Lower lobe of right lung (tissue), 2 donors: ENCODE results near the gene FGR. TPM values are rescaled to one million over a fixed set of nuclear protein-coding genes. Genes with fewer than 3 reads are reported as not detected.
A peak's percentile ranks its signal among the peaks of the same experiment; 100 is the strongest.
"Not testable (repeated sequence)": the region's sequence is repeated elsewhere in the genome, so short reads cannot be mapped to it uniquely, and the experiment has no call there.

Experiments
- ATAC-seq, 2 donors: fragments of 200-7000 bp; cut with Tn5 transposase; one replicate each; pipeline ENCODE4 v1.9.1; 2020 to 2022; ENCODE audit warnings: mild to moderate bottlenecking in 2 of 2, moderate library complexity in 2 of 2
- DNase-seq: peaks from one replicate; pipeline ENCODE4 v3.0.0-alpha.2; 2020
- H3K27ac ChIP-seq: fragments of 200-600 bp; one replicate; pipeline ENCODE4 v1.8.0; 2022
- H3K27me3 ChIP-seq: fragments of 200-600 bp; one replicate; pipeline ENCODE4 v1.8.0; 2022; ENCODE audit warnings: low read depth
- H3K36me3 ChIP-seq: fragments of 200-600 bp; one replicate; pipeline ENCODE4 v1.8.0; 2022; ENCODE audit warnings: mild to moderate bottlenecking
- H3K4me1 ChIP-seq: fragments of 200-600 bp; one replicate; pipeline ENCODE4 v1.8.0; 2022
- H3K4me3 ChIP-seq: fragments of 200-600 bp; one replicate; pipeline ENCODE4 v1.8.0; 2022; ENCODE audit warnings: mild to moderate bottlenecking
- H3K9me3 ChIP-seq: fragments of 200-600 bp; one replicate; pipeline ENCODE4 v1.8.0; 2022
- CTCF ChIP-seq: fragments of 200-600 bp; IDR thresholded peaks from one replicate; pipeline ENCODE4 v1.8.0; 2022; ENCODE audit warnings: antibody characterized with exemption, mild to moderate bottlenecking
- intact Hi-C: fragments of 100-400 bp; cut with DNase I; formaldehyde crosslinking; loops from one replicate; pipeline ENCODE4 v1.11.0; 2022
- long read RNA-seq: library from polyadenylated mRNA; unstranded; transcript quantifications from one replicate; pipeline ENCODE4 v2.0.0, GENCODE V29; 2021
- total RNA-seq: library from RNA; stranded (reverse); fragmentation: NEBNext Ultra II Directional; extraction: Animal tissue kit (Norgen Biotek cat#: 25700); gene quantifications from one replicate; pipeline ENCODE4 v1.2.1, GENCODE V29; 2021
- donor health status: DM: no; HTN: yes; CAD: no; lungs with severe emphysema.

Gene FGR
- 193 TPM for total RNA-seq
- long read RNA-seq, transcript FGR-203 (13 exons, 2,729 nt), result major isoform, 76 of 237 reads
- long read RNA-seq, transcript FGR-204 (13 exons, 2,483 nt), result minor isoform, 38 of 237 reads
- long read RNA-seq, transcript FGR-202 (11 exons, 2,350 nt), result minor isoform, 18 of 237 reads
- long read RNA-seq, partial matches to known transcripts, result 52 of 237 reads
- long read RNA-seq, other reads (novel, unspliced or antisense), result 52 of 237 reads

DNA sequence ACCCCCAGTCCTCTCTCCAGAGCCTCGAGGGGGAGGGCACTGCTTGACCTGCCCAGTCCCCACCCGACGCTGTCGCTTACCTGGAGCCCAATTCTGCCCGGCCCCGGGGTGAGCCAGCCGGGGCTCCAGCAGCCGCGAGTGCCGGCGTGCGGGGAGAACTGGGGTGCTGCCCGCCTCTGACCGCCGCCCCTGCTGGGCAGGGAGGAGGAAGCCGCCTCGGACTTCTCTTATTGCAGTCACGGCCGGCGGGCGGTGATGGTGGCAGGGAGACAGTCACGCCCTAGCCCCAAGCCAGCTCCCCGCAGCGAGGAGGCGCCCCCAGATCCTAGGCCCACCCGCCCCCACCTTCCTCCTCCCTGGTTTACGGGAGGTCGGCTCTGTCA lies at the start of gene FGR:
TSS of gene FGR (minus strand) at position 201 of the 383 bp plus-strand sequence. CDS start 11,269 bp downstream, outside the sequence.
- H3K27me3 ChIP-seq, result peaks cover 6% of the 10 kb centered on the region
- H3K4me1 ChIP-seq, result peaks cover 62% of the 10 kb centered on the region
- TF ChIP-seq CTCF, result no peak
- no peaks in the 10 kb centered on the region for H3K9me3 ChIP-seq
- peak; percentile 84 for DNase-seq
- peak within 1 kb of the TSS; percentile 61 for H3K4me3 ChIP-seq
- peak; percentile 43 to 57 for ATAC-seq
- no peaks in the 10 kb centered on the region for H3K36me3 ChIP-seq
- intact Hi-C loops, result no loop called here
- peak within 1 kb of the TSS; percentile 90 for H3K27ac ChIP-seq

- no peak for ATAC-seq
- peaks cover 22% of the 10 kb centered on the region for H3K9me3 ChIP-seq
- H3K27me3 ChIP-seq, result no peaks in the 10 kb centered on the region
- no peaks in the 10 kb centered on the region for H3K36me3 ChIP-seq
- no peak overlapping the region for H3K4me3 ChIP-seq
- intact Hi-C loops, result no loop called here
- H3K27ac ChIP-seq, result no peak overlapping the region
- DNase-seq, result no peak
- H3K4me1 ChIP-seq, result no peaks in the 10 kb centered on the region
- no peak for TF ChIP-seq CTCF
Measured at GRCh38 chr1:27684176-27684575, 49.2 kb upstream of the FGR start.

DNA sequence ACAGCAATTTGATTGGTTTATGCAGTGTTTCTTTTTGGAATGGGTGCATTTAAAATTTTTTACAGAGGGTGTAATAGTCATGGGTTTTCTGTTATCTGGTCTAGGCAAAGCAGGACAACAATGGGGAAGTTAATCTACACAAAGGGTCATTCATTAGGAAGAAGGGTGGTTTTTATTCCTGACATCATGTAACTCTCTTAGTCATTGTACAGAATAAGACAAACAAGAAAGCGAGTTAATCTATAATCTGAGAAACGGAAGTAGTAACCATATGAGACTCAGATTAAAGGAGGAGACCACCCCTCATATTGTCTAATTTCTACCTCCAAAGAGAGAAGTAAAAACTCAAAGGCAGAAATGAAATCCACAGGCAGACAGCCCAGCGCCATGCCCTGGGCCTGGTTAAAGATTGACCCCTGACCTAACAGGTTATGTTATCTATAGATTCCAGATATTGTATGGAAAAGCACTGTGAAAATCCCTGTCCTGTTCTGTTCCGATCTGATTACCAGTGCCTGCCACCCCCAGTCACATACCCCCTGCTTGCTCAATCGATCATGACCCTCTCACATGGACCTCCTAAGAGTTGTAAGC lies 47.5 kb upstream of the FGR start:
- no peak for DNase-seq
- no peak overlapping the region for H3K27ac ChIP-seq
- H3K4me3 ChIP-seq, result no peak overlapping the region
- intact Hi-C loops, result no loop called here
- ATAC-seq, result no peak
- no peak for TF ChIP-seq CTCF
- peaks cover 22% of the 10 kb centered on the region for H3K9me3 ChIP-seq
- H3K4me1 ChIP-seq, result no peaks in the 10 kb centered on the region
- H3K36me3 ChIP-seq, result no peaks in the 10 kb centered on the region
- H3K27me3 ChIP-seq, result no peaks in the 10 kb centered on the region

DNA sequence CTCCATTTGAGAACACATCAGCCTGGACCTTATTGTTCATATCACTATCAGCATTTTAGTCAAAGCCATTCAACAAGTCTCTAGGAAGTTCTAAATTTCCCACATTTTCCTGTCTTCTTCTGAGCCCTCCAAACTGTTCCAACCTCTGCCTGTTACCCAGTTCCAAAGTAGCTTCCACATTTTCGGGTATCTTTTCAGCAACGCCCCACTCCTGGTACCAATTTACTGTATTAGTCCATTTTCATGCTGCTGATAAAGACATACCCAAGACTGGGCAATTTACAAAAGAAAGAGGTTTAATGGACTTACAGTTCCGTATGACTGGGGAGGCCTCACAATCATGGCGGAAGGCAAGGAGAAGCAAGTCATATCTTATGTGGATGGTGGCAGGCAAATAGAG lies 46.6 kb upstream of the FGR start:
- H3K27ac ChIP-seq, DNase-seq, intact Hi-C loops, H3K4me3 ChIP-seq, H3K4me1 ChIP-seq, H3K36me3 ChIP-seq, ATAC-seq, H3K27me3 ChIP-seq: not testable (repeated sequence)
- H3K9me3 ChIP-seq, result peaks cover 22% of the 10 kb centered on the region

DNA sequence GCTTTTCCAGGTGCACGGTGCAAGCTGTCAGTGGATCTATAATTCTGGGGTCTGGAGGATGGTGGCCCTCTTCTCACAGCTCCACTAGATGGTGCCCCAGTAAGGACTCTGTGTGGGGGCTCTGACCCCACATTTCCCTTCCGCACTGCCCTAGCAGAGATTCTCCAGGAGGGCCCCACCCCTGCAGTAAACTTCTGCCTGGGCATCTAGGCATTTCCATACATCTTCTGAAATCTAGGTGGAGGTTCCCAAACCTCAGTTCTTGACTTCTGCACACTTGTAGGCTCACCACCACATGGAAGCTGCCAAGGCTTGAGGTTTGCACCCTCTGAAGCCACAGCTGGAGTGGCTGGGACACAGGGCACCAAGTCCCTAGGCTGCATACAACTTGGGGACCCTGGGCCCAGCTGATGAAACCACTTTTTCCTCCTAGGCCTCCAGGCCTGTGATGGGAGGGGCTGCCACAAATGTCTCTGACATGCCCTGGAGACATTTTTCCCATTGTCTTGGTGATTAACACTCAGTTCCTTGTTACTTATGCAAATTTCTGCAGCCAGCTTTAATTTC lies 45.3 kb upstream of the FGR start:
- ATAC-seq, DNase-seq, H3K36me3 ChIP-seq, H3K27ac ChIP-seq, H3K4me3 ChIP-seq, intact Hi-C loops, H3K27me3 ChIP-seq, H3K4me1 ChIP-seq: not testable (repeated sequence)
- H3K9me3 ChIP-seq, result peaks cover 22% of the 10 kb centered on the region

- no peak for TF ChIP-seq CTCF
- H3K36me3 ChIP-seq, result no peaks in the 10 kb centered on the region
- DNase-seq, result no peak
- H3K27me3 ChIP-seq, result no peaks in the 10 kb centered on the region
- no peak overlapping the region for H3K27ac ChIP-seq
- intact Hi-C loops, result no loop called here
- no peaks in the 10 kb centered on the region for H3K4me1 ChIP-seq
- H3K4me3 ChIP-seq, result no peak overlapping the region
- ATAC-seq, result no peak
- H3K9me3 ChIP-seq, result peaks cover 22% of the 10 kb centered on the region
Measured at GRCh38 chr1:27678747-27679146, 43.8 kb upstream of the FGR start.
